GM18873 (cell line): ENCODE measurements around the gene SSH2.
"Not testable (repeated sequence)": the region's sequence is repeated elsewhere in the genome, so short reads cannot be mapped to it uniquely, and the experiment has no call there.

Source experiments
- ATAC-seq: cut with Tn5 transposase; IDR thresholded peaks from one replicate; pipeline ENCODE4 v1.9.1; 2021; ENCODE audit warnings: mild to moderate bottlenecking, moderate library complexity, moderate number of reproducible peaks; ENCODE audit not compliant: unreplicated experiment, low FRiP score

The SSH2 gene

DNA sequence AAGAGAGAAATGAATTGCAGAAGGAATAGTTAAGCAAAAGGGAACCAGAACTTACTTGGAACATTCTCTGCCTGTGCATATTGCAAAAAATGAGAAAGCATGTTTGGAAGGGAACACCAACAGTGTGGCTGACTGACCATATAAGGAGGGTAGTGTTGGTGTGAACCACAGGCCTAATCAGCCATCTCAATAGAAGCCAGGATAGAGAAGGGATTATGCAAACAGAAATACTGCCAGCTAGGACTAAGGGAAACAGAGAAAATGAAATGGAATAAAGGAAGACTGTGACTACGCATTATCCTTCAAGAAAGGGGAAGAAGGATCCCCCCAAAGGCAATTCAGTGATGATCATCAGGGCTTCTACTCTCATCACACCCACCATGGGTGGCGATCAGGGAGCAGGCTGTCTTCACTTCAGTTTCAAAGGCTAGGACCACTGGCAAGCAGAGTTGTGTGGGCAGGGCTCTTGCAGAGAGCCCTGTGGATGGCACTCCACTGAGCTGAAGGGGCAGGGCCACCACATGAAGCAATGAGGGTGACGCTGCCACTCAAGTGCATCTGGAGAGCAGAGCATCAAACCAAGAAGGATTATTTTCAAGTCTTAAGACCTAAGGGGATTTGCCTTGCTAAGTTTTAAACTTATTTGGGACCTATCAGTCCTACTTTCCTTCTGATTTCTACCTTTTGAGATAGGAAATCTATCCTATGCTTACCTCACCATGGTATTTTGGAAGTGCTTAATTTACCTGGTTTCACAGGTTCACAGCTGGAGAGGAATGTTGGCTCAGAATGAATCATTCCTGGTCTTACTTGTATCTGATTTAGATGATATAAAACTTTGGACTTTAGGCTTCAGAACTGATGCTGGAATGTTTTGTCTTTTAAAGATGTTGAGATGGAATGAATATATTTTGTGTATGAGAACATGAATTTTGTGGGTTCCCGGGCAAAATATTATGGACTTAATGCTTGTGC lies 140.5 kb downstream of the SSH2 start:
- no peak for ATAC-seq

DNA sequence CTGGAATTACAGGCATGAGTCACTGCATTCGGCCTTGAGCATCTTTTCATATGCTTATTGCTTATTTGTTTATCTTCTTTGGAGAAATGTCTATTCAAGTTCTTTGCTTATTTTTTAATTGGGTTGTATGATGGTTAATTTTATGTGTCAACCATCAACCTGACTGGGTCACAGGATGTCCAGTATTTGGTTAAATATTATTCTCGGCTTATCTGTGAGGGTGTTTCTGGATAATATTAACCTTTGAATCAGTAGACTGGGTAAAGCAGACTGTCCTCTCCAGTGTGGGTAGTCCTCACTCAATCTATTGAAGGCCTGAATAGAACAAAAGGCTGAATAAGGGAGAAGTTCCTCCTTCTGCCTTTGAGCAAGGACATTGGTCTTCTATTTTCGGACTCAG lies 142.0 kb downstream of the SSH2 start:
- no peak for ATAC-seq

DNA sequence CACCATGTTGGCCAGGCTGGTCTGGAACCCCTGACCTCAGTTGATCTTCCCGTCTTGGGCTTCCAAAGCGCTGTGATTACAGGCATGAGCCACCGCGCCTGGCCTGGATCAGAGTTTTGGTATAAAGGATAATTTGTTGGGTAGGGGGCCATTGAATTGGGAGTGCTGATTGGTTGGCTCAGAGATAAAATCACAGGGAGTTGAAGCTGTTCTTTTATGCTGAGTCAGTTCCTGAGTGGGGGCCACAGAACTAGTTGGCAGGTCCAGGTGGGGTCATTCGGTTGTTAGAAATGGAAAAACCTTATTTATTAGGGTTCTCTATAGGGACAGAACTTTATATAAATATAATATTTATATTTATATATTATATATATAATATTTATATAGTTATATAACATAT lies 147.1 kb downstream of the SSH2 start:
- no peak for ATAC-seq

DNA sequence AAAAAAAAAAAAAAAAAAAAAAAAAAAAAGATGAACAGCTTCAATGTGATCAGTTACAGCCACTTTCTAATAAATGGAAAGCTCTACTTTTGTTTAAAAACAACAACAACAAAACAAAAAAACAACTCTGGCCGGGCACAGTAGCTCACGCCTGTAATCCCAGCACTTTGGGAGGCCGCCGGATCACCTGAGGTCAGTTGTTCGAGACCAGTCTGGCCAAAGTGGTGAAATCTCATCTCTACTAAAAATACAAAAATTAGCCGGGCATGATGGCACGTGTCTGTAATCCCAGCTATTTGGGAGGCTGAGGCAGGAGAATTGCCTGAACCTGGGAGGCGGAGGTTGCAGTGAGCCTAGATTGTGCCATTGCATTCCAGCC lies 150.2 kb downstream of the SSH2 start:
- not testable (repeated sequence) for ATAC-seq

DNA sequence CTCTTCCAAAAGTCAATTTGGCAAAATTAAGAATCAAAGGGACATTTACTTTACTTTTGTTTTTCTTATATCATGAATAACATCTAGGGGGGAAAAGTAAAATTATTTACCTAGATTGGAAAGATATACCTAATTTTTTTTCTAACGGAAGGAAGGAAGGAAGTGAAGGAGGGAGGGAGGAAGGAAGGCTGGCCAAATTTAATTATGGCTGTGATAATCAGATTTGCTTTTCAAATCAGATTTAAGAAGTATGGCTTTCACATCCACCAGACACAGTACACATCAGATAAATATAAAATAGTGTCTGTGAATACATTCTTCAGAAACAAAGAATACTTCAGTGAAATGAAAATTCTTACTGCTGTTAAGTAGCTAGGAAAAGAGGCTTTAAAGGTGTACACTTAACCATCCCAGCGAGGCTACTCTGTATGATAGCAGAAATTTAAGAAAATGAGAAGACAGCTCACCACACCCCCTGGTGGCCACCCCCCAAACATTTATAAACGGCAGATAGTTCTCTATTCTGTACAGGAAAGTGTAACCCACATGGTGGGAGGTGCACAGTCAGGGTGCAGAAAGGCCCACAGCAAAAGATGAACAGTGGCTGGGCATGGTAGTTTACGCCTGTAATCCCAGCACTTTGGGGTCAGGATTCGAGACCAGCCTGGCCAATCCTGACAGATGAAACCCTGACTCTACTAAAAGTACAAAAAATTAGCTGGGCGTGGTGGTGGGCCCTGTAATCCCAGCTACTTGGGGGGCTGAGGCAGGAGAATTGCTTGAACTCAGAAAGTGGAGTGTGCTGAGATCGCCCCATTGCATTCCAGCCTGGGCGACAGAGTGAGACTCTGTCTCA lies 150.8 kb downstream of the SSH2 start:
- ATAC-seq = no peak

DNA sequence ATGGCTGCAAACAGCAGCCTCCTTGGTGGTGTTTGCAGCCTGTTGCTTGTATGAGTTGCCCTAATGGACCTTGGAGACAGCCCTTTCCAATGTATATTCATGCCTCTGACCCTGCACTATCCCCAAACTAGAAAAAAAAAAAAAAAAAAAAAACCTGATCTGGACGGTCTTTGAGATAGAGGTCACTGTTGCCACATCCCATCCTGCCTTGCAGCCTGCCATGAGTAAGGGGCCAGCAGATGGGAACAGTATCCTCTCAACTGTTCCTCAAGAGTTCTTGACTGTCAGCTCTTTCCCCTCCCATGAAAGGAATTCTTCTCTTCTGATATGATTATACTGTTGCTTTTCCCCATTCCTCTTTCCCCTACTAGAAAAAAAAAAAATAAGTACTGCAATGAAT lies 152.4 kb downstream of the SSH2 start:
- no peak for ATAC-seq

DNA sequence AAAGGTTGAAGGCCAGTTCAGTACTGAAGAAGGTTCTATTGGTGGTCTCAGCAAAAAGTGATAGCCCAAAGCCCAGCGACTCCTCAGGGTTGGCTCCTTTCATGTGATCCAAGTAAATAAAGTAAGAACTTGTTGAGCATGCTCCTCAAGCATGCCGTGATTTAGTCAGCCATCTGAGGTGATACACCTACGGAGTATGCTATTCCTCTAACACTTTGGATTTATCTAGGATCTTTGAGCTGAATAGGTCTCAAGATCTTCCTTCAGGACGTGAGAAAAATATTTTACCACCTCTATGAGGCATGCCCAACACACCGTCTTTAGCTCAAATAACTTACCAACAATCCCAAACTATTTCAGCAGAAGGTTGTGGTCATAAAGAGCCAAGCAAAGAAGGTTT lies 154.0 kb downstream of the SSH2 start:
- no peak for ATAC-seq

DNA sequence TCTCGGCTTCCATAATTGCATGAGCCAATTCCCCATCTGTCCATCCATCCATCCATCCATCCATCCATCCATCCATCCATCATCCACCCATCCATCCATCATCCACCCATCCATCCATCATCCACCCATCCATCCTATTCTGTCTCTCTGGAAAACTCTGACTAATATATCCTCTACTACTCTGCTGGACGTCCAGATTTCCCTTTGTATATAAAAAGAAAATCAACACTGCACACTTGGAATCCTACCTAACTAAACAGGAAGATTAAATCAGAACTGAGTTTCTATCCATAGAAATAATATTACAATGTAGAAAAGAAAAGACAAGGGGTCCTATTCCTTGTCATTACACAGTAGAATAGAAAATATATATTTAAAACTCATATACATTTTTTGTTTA lies 157.0 kb downstream of the SSH2 start:
- ATAC-seq = no peak

DNA sequence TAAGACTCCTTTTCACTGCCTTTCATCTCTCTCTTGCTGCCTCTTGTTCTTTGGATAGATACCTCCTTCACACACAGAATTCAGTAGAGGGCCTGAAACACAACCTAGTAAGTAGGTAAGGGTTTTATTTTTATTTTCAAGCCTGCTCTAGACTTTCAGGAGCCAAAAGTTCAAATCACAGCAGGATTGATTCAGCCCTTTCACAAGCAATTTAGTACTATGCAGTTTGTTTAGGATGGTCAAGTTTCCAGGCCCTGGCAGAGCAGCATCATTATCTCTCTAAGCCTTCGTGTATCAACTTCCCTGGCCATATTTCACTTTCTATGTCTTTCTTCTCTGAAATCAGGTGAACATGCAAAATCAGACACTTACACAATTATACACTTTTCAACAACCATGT lies 158.5 kb downstream of the SSH2 start:
- no peak for ATAC-seq

DNA sequence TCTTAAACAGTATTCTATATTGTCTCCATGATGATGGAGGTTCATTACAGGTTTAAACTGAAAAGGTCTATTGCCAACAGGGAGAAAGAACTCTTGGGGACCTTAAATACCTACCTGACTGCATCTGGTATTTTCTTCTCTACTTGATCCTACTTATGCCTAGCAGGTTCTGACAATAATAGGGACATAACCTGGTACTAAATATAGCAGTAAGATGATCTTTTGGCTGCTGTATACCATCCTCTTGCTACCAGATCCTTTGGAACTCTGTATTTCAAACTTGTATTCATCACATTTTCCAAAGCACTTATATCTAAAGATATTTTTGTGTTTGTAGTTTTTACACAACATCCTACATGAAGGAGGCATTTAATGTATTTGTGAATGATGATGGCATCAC lies 160.8 kb downstream of the SSH2 start:
- ATAC-seq = no peak

DNA sequence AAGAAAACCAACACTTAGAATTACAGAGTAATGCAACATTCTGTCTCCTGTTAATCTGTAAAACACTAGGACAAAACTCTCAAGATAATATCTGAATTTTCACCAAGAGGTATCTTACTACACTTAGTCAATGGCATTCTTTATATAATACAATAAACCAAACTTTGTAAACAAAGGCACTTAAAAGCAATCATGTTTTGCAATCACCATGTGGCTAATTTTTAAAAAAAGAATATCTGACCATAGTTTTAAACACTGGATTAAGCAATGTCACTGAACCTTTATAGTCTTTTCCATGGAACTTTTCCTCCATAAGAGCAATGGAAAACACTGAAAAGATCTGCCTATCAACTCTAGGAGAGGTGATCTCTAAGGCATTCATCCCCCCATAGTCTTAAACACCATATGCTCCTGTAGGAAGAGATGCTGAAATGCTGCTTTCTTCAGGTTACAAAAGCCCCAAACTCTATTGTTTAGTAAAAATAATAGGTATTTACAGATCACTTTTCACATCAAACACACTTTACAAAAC lies 163.2 kb downstream of the SSH2 start:
- ATAC-seq = no peak

DNA sequence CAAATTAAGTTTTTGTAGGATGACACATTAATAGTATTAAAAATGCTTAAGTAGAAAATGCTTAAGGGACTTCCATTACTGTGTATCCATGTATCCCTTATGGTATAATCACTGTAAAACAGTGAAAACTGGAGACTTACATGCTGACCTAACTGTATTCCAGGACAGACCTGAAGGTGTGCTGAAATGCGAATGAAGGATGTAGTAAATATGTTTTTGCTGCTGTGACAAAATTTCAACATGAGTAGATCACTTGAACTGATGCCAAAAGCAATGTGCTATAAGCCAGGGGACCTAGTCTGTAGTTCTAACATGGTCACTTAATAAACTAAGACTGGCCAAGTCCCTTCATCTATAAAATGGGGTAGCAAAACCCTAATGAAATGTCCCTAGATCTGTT lies 165.3 kb downstream of the SSH2 start:
- ATAC-seq = no peak

DNA sequence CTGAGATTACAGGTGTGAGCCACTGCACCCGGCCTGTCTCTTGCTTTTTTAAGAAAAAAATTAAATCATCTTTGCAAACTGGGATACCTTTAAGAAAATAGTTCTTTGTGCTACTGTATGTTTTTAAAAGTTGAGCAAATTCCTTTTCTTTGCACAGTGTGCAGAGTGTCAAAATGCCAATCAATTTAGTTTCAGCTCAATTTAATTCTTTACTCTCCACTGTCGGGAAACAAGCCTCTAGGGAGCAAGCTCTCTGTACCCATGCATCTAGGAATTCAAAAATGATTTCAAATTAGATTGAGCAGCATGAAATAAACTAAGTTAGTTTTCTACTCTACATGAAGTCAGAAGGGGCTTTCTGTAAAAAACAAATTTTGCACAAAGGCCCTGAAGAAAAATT lies 165.8 kb downstream of the SSH2 start:
- no peak for ATAC-seq

DNA sequence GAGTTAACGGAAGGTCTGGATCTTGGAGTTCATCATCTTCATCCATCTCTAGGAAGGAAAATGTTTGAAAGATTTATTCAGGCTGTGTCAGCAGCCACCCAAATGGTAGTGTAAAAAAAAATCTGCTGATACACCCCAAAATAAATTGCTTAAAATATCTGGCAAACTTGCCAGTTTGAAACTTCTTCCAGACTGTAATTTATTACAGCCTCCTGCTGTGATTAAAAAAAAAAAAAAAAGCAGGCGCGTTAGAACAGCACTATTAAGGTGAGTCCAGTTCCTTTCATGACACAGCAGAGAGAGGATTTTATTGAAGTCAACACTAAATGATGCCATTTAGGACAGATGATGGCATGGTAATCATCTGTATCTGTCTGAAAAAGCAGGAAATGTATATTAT lies 166.8 kb downstream of the SSH2 start:
- no peak for ATAC-seq

DNA sequence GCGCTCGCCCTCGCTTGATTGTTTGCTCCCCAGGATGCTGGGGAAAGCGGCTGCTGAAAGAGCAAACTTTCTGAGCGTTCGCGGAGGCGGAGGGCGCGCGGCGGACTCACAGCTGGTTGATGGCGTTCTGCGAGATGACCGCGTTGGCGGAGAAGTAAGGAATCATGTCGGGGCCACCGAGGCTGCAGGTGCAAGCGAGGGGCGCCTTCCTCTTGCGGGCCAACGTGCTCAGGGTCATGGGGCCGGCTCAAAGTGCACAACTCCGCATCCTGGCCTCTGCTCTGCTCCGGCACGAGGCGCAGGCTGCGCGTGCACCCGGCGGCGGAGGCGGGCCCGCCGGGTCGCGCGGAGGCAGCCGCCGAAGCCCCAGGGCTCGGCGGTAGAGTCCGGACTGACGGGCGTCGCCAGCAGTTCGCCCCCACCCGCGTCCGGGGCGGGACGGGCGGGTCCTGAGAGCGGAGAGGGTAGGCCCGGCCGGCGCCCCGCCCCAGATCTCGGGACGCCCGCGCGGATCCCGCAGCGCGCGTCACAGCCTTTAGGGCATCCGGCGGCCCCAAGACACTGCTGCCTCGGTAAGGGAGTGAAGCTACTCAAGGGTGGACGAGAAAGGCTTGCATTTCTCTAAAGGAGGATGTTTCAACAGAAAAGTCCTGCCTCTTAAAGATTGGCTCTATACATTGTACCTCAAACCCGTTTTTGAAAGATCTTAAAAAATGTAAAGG lies 168.8 kb downstream of the SSH2 start:
- peak; percentile 63 for ATAC-seq

DNA sequence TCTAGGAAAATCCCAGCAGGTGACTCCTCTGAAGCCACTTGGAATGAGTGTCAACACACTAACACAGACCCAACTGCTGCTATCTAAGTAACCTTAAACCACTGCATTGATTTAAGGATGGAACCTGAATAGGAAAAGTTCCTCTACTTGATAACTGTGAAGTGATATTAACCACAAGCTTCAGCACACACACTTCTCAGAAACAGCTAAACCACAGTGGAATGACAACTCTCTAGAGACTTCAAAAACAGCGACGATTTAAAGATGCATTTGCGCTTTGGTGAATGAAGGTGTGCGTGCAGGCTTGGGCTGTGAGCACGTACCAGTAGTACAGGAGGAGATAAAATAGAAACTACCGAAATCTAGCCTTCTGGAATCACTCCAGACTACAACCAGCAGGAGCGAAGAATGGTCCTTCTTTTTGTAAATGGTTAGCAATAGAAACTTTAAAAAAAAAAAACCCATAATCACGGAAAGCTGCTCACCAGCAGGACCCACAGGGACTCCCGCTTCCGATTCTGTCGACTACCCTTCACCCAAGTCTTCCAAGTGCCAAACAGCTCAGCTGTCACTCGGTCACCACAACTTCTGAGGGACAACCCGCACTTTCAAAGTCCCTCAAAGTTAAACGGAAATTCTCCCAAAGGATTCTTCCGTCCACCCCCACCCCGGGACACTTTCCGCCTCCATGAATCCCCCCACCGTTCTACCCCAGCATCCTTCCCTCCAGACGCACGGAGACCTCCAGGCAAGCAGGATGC lies 169.6 kb downstream of the SSH2 start:
- ATAC-seq = peak; percentile 43

DNA sequence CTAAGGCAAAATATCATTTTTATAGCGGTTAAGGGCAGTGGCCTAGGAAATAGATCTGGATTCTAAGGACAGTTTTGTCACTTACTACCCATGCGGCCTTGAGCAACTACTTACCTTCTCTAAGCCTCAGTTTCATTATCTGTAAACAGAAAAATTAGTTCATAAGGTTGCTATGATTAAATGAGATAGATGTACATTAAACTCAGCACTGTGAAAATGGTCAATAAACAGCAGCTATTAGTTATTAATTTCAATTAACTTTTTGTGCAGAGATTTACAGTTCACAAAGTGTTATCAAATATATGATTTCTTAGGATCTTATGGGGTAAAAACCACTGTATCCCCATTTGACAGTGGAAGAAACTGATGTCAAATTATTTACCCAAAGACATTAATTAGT lies 171.8 kb downstream of the SSH2 start:
- no peak for ATAC-seq

DNA sequence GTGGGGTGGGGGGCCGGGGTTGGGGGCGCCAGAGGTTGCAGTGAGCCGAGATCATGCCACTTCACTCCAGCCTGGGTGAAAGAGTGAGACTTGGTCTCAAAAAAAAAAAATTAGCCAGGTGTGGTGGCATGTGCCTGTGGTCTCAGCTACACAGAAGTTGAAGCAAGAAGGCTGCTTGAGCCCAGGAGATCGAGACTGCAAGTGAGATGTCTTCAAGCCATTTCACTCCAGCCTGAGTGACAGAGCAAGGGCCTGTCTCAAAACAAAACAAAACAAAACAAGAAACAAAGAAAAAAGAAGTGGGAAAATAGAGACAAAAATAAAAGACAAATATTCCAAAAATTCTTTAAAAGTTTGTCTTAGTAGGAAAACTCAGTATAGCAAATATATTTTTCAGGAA lies 172.2 kb downstream of the SSH2 start:
- ATAC-seq = no peak

DNA sequence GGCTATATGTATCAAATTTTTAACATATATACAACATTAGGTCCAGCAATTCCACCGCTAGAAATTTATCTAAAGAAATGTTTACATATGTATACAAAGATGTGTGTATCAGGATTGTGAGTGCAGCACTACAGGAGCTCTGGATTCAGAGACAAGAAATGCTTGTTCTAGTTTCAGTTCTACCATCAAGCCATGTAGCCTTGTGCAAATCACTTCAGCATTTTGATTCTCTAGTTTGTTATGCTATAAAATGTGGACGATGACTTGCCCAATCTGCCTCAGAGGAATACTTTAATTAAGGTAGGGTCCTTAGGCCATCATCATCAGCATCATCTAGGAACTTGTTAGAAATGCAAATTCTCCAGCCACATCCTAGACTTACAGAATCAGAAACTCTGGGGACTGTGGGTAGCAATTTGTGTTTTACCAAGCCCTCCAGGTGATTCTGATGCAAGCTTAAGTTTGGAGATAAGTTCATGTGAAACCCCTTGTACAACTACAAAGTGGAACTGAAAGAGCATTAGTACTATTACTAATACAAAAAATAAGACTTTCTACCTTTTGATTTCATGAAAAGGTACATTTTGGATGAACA lies 176.1 kb downstream of the SSH2 start:
- ATAC-seq = no peak
